ENCODE data around the gene PLEKHN1. TPM values are rescaled to one million over a fixed set of nuclear protein-coding genes. Genes with fewer than 3 reads are reported as not detected.
"Not testable (repeated sequence)": the region's sequence is repeated elsewhere in the genome, so short reads cannot be mapped to it uniquely, and the experiment has no call there.

Gene PLEKHN1
- total and polyA plus RNA-seq, 2 donors (not counting 3 experiments of a cell fraction or from before 2014, with no cell fraction given), result 0.29 to 0.88 TPM

DNA sequence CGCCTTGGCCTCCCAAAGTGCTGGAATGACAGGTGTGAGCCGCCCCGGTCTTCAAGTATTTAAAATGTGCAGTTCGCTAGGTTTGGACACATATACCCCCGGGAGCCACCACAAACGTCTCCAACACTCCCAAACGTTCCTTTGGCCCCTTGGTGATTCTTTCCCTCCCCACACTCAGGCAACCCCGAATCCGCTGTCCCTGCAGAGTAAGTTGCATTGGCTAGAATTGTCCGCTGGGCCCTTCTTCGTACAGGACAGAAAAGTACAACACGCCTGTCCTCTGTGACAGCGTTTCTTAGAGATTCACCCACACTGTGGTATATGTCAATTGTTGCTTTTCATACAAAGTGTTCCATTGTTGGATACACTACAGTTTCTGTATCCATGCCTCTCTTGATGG is 18.8 kb downstream of the PLEKHN1 start:
- intact Hi-C loops (cut with micrococcal nuclease), result loop anchor here (2.0 kb wide), 1 partner anchor 132 kb away; the partner anchor contains the start of gene C1orf159
- Histone ChIP-seq H3K9me3 (replicated peaks; ENCODE audit: control insufficient read depth, insufficient read depth, low read length) (no peaks in the 10 kb centered on the region), H2AFZ (ENCODE audit: low read depth, low read length) (no peak overlapping the region), H3K4me2 (ENCODE audit: insufficient read depth, low read length) (no peak overlapping the region), H3K9ac (replicated peaks; ENCODE audit: extremely low read depth, insufficient read depth, low read length) (no peak overlapping the region), H3K4me1 (ENCODE audit: control insufficient read depth, extremely low read depth, insufficient read depth, low read length) (no peaks in the 10 kb centered on the region), H3K27me3 (ENCODE audit: control insufficient read depth in 2 of 2, insufficient read depth in 2 of 2, low read length in 2 of 2) (peaks cover 2 to 3% of the 10 kb centered on the region in 2 experiments), H4K20me1 (replicated peaks; ENCODE audit: control insufficient read depth, extremely low read depth, insufficient read depth, low read length) (no peaks in the 10 kb centered on the region), H3K36me3 (ENCODE audit: control insufficient read depth in 2 of 2, extremely low read depth in 1 of 2, insufficient read depth in 2 of 2, low read length in 2 of 2) (no peaks in the 10 kb centered on the region), H3K79me2 (ENCODE audit: control insufficient read depth, insufficient read depth, low read length) (no peaks in the 10 kb centered on the region), H3K4me3 (replicated peaks in 1 of 3; ENCODE audit: insufficient read depth in 1 of 3, low read depth in 1 of 3, low read length in 3 of 3) (no peak overlapping the region), H3K27ac (ENCODE audit: insufficient read depth, low read depth, low read length) (no peak overlapping the region), H3K9me1 (replicated peaks; ENCODE audit: control insufficient read depth, extremely low read depth, insufficient read depth, low read length) (no peaks in the 10 kb centered on the region)
- TF ChIP-seq MYC (IDR thresholded peaks at IDR 0.05; ENCODE audit: low read depth, low read length), result no peak
- TF ChIP-seq FOS (IDR thresholded peaks at IDR 0.05; ENCODE audit: borderline replicate concordance, insufficient read depth, low read length), result no peak
- TF ChIP-seq, protein P1, sequence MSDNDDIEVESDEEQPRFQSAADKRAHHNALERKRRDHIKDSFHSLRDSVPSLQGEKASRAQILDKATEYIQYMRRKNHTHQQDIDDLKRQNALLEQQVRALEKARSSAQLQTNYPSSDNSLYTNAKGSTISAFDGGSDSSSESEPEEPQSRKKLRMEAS (IDR thresholded peaks at IDR 0.05; ENCODE audit: insufficient read depth, insufficient read length), result no peak
- TF ChIP-seq EZH2 (IDR thresholded peaks at IDR 0.05; ENCODE audit: borderline replicate concordance, low read depth, low read length, severe bottlenecking), result no peak
- no peak for TF ChIP-seq JUN (IDR thresholded peaks at IDR 0.05; ENCODE audit: borderline replicate concordance, insufficient read depth, insufficient read length, low read depth)
- TF ChIP-seq, protein P2, sequence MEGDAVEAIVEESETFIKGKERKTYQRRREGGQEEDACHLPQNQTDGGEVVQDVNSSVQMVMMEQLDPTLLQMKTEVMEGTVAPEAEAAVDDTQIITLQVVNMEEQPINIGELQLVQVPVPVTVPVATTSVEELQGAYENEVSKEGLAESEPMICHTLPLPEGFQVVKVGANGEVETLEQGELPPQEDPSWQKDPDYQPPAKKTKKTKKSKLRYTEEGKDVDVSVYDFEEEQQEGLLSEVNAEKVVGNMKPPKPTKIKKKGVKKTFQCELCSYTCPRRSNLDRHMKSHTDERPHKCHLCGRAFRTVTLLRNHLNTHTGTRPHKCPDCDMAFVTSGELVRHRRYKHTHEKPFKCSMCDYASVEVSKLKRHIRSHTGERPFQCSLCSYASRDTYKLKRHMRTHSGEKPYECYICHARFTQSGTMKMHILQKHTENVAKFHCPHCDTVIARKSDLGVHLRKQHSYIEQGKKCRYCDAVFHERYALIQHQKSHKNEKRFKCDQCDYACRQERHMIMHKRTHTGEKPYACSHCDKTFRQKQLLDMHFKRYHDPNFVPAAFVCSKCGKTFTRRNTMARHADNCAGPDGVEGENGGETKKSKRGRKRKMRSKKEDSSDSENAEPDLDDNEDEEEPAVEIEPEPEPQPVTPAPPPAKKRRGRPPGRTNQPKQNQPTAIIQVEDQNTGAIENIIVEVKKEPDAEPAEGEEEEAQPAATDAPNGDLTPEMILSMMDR (IDR thresholded peaks at IDR 0.05; ENCODE audit: extremely low read depth in 1 of 2, insufficient read depth in 1 of 2, low read depth in 1 of 2, low read length in 2 of 2), result no peak
- ChIA-PET POLR2A (no interaction called here), CTCF (interaction anchor here (0.8 to 5.1 kb wide), 23 partner anchors 9 to 308 kb away, joined by 3 to 77 read pairs (median 5); partner anchors contain the start of genes HES4, ISG15, NOC2L and PLEKHN1)
- dilution Hi-C loops (cut with MboI; ENCODE audit: extremely low pct_ligation_motif_present, low sequenced_read_pairs), result no loop called here
- BruUV-seq (replicated peaks), result no TSS peak
- FAIRE-seq, result no peak
- DNase-seq (ENCODE audit: low read depth, low spot score), result no peak

DNA sequence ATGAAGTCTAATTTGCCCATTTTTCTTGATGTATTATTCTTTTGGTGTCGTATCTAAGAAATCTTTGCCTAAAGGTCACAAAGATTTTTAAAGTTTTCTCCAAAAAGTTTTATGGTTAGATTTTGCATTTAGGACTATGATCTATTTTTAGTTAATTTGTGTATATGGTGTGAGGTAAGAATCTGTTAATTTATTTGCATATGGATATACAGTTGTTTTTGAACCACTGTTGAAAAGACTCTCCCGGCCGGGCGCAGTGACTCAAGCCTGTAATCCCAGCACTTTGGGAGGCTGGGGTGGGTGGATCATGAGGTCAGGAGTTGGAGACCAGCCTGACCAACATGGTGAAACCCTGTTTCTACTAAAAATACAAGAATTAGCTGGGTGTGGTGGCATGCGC is 21.8 kb downstream of the PLEKHN1 start:
- H2AFZ ChIP-seq (ENCODE audit: low read depth, low read length); dilution Hi-C loops (cut with MboI; ENCODE audit: extremely low pct_ligation_motif_present, low sequenced_read_pairs); H3K4me1 ChIP-seq (ENCODE audit: control insufficient read depth, extremely low read depth, insufficient read depth, low read length); H3K36me3 ChIP-seq (ENCODE audit: control insufficient read depth in 2 of 2, extremely low read depth in 1 of 2, insufficient read depth in 2 of 2, low read length in 2 of 2); H3K27me3 ChIP-seq (ENCODE audit: control insufficient read depth in 2 of 2, insufficient read depth in 2 of 2, low read length in 2 of 2); H3K27ac ChIP-seq (ENCODE audit: insufficient read depth, low read depth, low read length); H3K4me3 ChIP-seq (replicated peaks in 1 of 3; ENCODE audit: insufficient read depth in 1 of 3, low read depth in 1 of 3, low read length in 3 of 3); DNase-seq (ENCODE audit: low read depth, low spot score); FAIRE-seq; H3K9ac ChIP-seq (replicated peaks; ENCODE audit: extremely low read depth, insufficient read depth, low read length); H4K20me1 ChIP-seq (replicated peaks; ENCODE audit: control insufficient read depth, extremely low read depth, insufficient read depth, low read length); intact Hi-C loops (cut with micrococcal nuclease); H3K79me2 ChIP-seq (ENCODE audit: control insufficient read depth, insufficient read depth, low read length); BruUV-seq (replicated peaks); H3K9me1 ChIP-seq (replicated peaks; ENCODE audit: control insufficient read depth, extremely low read depth, insufficient read depth, low read length); H3K4me2 ChIP-seq (ENCODE audit: insufficient read depth, low read length); H3K9me3 ChIP-seq (replicated peaks; ENCODE audit: control insufficient read depth, insufficient read depth, low read length); POLR2A ChIA-PET: not testable (repeated sequence)
- CTCF ChIA-PET, result interaction anchor here (1.9 kb wide), 1 partner anchor 14 kb away, joined by 5 read pairs; no protein-coding TSS in a partner anchor

DNA sequence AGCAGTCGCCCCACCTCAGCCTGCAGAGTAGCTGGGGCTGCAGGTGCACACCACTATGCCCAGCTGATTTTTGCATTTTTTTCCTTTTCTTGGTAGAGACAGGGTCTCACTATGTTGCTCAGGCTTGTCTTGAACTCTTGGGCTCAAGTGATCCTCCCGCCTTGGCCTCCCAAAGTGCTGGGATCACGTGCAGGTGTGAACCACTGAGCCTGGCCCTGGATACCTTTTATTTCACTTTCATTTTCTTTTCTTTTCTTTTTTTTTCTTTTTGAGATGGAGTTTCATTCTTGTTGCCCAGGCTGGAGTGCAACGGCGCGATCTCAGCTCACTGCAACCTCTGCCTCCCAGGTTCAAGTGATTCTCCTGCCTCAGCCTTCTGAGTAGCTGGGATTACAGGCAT is 25.0 kb downstream of the PLEKHN1 start:
- H3K9me1 ChIP-seq (replicated peaks; ENCODE audit: control insufficient read depth, extremely low read depth, insufficient read depth, low read length); POLR2A ChIA-PET; DNase-seq (ENCODE audit: low read depth, low spot score); H3K4me2 ChIP-seq (ENCODE audit: insufficient read depth, low read length); intact Hi-C loops (cut with micrococcal nuclease); H2AFZ ChIP-seq (ENCODE audit: low read depth, low read length); dilution Hi-C loops (cut with MboI; ENCODE audit: extremely low pct_ligation_motif_present, low sequenced_read_pairs); H4K20me1 ChIP-seq (replicated peaks; ENCODE audit: control insufficient read depth, extremely low read depth, insufficient read depth, low read length); H3K27ac ChIP-seq (ENCODE audit: insufficient read depth, low read depth, low read length); H3K79me2 ChIP-seq (ENCODE audit: control insufficient read depth, insufficient read depth, low read length); H3K4me3 ChIP-seq (replicated peaks in 1 of 3; ENCODE audit: insufficient read depth in 1 of 3, low read depth in 1 of 3, low read length in 3 of 3); BruUV-seq (replicated peaks); H3K27me3 ChIP-seq (ENCODE audit: control insufficient read depth in 2 of 2, insufficient read depth in 2 of 2, low read length in 2 of 2); H3K9ac ChIP-seq (replicated peaks; ENCODE audit: extremely low read depth, insufficient read depth, low read length); H3K9me3 ChIP-seq (replicated peaks; ENCODE audit: control insufficient read depth, insufficient read depth, low read length); H3K36me3 ChIP-seq (ENCODE audit: control insufficient read depth in 2 of 2, extremely low read depth in 1 of 2, insufficient read depth in 2 of 2, low read length in 2 of 2); H3K4me1 ChIP-seq (ENCODE audit: control insufficient read depth, extremely low read depth, insufficient read depth, low read length); FAIRE-seq: not testable (repeated sequence)
- CTCF ChIA-PET, result interaction anchor here (2.5 kb wide), 1 partner anchor 11 kb away, joined by 11 read pairs; no protein-coding TSS in a partner anchor

All from endothelial cell of umbilical vein (primary cell).